Endothelial cell of umbilical vein (primary cell): ENCODE results near the gene ATIC.

Experiments used
- CTCF ChIP-seq, 2 donors: IDR thresholded peaks; 1 replicate in 1 of 2; 2 replicates in 1 of 2; pipeline ENCODE4 v1.5.1; 2011; ENCODE audit warnings: low read length in 2 of 2, mild to moderate bottlenecking in 2 of 2, moderate library complexity in 2 of 2, control low read depth in 1 of 2, inconsistent platforms in 1 of 2, low read depth in 1 of 2; ENCODE audit not compliant: insufficient read depth in 1 of 2; ENCODE audit errors: extremely low read depth in 1 of 2
- EZH2 ChIP-seq: IDR thresholded peaks from 2 replicates; pipeline ENCODE4 v1.6.1; 2012; ENCODE audit warnings: borderline replicate concordance, low read depth, mild to moderate bottlenecking, moderate library complexity, low read length, inconsistent platforms; ENCODE audit not compliant: severe bottlenecking
- FOS ChIP-seq: IDR thresholded peaks from 2 replicates; pipeline ENCODE4 v1.6.1; 2011; ENCODE audit warnings: mild to moderate bottlenecking, low read length, moderate library complexity, borderline replicate concordance; ENCODE audit not compliant: insufficient read depth
- GATA2 ChIP-seq: IDR thresholded peaks from 2 replicates; pipeline ENCODE4 v1.7.0; 2011; ENCODE audit warnings: low read depth, mild to moderate bottlenecking, moderate library complexity, mixed read lengths, low read length; ENCODE audit not compliant: insufficient read length, insufficient read depth
- MAX ChIP-seq: IDR thresholded peaks from 2 replicates; pipeline ENCODE4 v1.6.1; 2011; ENCODE audit not compliant: insufficient read depth, insufficient read length
- MYC ChIP-seq: IDR thresholded peaks from one replicate; pipeline ENCODE4 v1.6.1; 2011; ENCODE audit warnings: mild to moderate bottlenecking, low read depth, low read length
- POLR2A ChIP-seq: IDR thresholded peaks from 2 replicates; pipeline ENCODE4 v1.6.1; 2012; ENCODE audit warnings: low read depth, mild to moderate bottlenecking, control low read depth, low read length
- POLR2AphosphoS5 ChIP-seq: IDR thresholded peaks from 2 replicates; pipeline ENCODE4 v1.6.1; 2012; ENCODE audit warnings: low read depth, mild to moderate bottlenecking, control low read depth, low read length, moderate library complexity; ENCODE audit not compliant: insufficient read depth

- TF ChIP-seq CTCF (IDR thresholded peaks at IDR 0.05; ENCODE audit: extremely low read depth in 1 of 2, insufficient read depth in 1 of 2, low read depth in 1 of 2, low read length in 2 of 2) (no peak), FOS (no peak), POLR2A (no peak), EZH2 (no peak), MAX (no peak), POLR2AphosphoS5 (no peak), MYC (no peak), GATA2 (no peak)
Measured at GRCh38 chr2:215320102-215320501, 8.2 kb downstream of the ATIC start.
